Endodermal cell (in vitro differentiated cells): ENCODE data around the gene ZNF688. TPM values are rescaled to one million over a fixed set of nuclear protein-coding genes. Genes with fewer than 3 reads are reported as not detected.

Source experiments
- DNase-seq: peaks from one replicate; pipeline ENCODE4 v3.0.0-alpha.2; 2017
- H3K27ac ChIP-seq: 2 replicates; pipeline ENCODE4 v1.5.1; 2013; ENCODE audit warnings: mild to moderate bottlenecking, low read depth, low read length, moderate library complexity
- H3K27me3 ChIP-seq: 2 replicates; pipeline ENCODE4 v1.6.1; 2013; ENCODE audit warnings: mild to moderate bottlenecking, low read length, moderate library complexity; ENCODE audit not compliant: insufficient read depth, control insufficient read depth, poor library complexity, severe bottlenecking
- H3K36me3 ChIP-seq: 2 replicates; pipeline ENCODE4 v1.7.0; 2013; ENCODE audit warnings: mild to moderate bottlenecking, low read length, moderate library complexity; ENCODE audit not compliant: control insufficient read depth, insufficient read depth
- H3K4me1 ChIP-seq: one replicate; pipeline ENCODE4 v1.7.0; 2013; ENCODE audit warnings: low read length; ENCODE audit not compliant: control insufficient read depth, insufficient read depth
- H3K4me3 ChIP-seq: 2 replicates; pipeline ENCODE4 v1.5.1; 2013; ENCODE audit warnings: mild to moderate bottlenecking, low read length, moderate library complexity
- H3K9ac ChIP-seq: 2 replicates; pipeline ENCODE4 v1.6.1; 2013; ENCODE audit warnings: mild to moderate bottlenecking, low read length, moderate library complexity; ENCODE audit not compliant: poor library complexity, severe bottlenecking; ENCODE audit errors: extremely low read depth
- H3K9me3 ChIP-seq: 2 replicates; pipeline ENCODE4 v1.6.1; 2013; ENCODE audit warnings: mild to moderate bottlenecking, low read length, moderate library complexity; ENCODE audit not compliant: control insufficient read depth
- H3K27ac Mint-ChIP-seq: 2 replicates; pipeline ENCODE4 v1.8.0; 2020; ENCODE audit warnings: mixed read lengths
- H3K27me3 Mint-ChIP-seq: 2 replicates; pipeline ENCODE4 v1.8.0; 2021; ENCODE audit warnings: mild to moderate bottlenecking, mixed read lengths; ENCODE audit not compliant: insufficient read depth
- H3K36me3 Mint-ChIP-seq: 2 replicates; pipeline ENCODE4 v1.8.0; 2020; ENCODE audit warnings: low read depth, mixed read lengths
- H3K4me1 Mint-ChIP-seq: 2 replicates; pipeline ENCODE4 v1.8.0; 2020; ENCODE audit warnings: mixed read lengths
- H3K4me3 Mint-ChIP-seq: 2 replicates; pipeline ENCODE4 v1.8.0; 2020; ENCODE audit warnings: mild to moderate bottlenecking, moderate library complexity, mixed read lengths
- H3K9me3 Mint-ChIP-seq: 2 replicates; pipeline ENCODE4 v1.8.0; 2020; ENCODE audit warnings: mild to moderate bottlenecking, mixed read lengths
- WGBS, 2 experiments: methylation state at CpG; one replicate each; pipeline versions ENCODE4 v1.1.5 to v1.1.7; 2013; ENCODE audit warnings: missing lambda C conversion rate in 2 of 2, mixed read lengths in 1 of 2; ENCODE audit not compliant: insufficient coverage in 1 of 2, insufficient read length in 1 of 2; 5-methylcytosine and 5-hydroxymethylcytosine counted together
- total RNA-seq, 2 donors: library from RNA; stranded (reverse); fragmentation: NEBNext Ultra II Directional in 1 of 2; extraction: Animal tissue kit (Norgen Biotek cat#: 25700) in 1 of 2; gene quantifications; 2 replicates in 1 of 2; 3 replicates in 1 of 2; pipeline ENCODE4 v1.2.1, GENCODE V29; 2021
- TF ChIP-seq, protein P1 (sequence below): fragments of 200-600 bp; sonication (generic); conservative IDR thresholded peaks from 2 replicates; pipeline ENCODE4 v1.5.0; 2021; ENCODE audit warnings: antibody characterized with exemption, mild to moderate bottlenecking

Gene ZNF688
- total RNA-seq, 2 donors from 2014 or later = 6.4 to 7.5 TPM

DNA sequence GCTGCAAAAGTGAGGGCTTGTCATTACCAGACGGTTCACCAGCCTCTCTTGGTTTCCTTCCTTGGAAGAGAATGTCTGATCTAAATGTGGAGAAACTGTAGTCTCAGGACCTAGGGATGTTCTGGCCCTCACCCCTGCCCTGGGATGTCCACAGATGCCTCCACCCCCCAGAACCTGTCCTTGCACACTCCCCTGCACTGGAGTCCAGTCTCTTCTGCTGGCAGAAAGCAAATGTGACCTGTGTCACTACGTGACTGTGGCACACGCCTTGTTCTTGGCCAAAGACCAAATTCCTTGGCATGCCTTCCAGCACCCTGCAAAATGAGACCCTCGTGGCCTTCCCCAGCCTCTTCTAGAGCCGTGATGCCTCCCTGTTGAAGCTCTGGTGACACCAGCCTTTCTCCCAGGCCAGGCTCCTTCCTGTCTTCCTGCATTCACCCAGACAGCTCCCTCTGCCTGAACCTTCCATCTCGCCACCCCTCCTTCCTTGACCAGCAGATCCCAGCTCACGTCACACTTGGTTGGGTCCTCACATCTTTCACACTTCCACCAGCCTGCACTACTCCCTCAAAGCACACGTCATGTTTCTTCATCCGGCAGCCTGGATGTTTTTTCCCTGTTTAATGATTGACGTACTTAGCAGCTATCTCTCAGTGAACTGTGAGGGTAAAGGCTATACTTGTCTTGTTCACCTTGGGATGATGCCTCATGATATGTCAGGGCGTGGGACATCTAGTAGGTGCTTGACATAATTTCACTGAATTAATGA, 49.5 kb downstream of the ZNF688 start:
- TF ChIP-seq, protein P1, sequence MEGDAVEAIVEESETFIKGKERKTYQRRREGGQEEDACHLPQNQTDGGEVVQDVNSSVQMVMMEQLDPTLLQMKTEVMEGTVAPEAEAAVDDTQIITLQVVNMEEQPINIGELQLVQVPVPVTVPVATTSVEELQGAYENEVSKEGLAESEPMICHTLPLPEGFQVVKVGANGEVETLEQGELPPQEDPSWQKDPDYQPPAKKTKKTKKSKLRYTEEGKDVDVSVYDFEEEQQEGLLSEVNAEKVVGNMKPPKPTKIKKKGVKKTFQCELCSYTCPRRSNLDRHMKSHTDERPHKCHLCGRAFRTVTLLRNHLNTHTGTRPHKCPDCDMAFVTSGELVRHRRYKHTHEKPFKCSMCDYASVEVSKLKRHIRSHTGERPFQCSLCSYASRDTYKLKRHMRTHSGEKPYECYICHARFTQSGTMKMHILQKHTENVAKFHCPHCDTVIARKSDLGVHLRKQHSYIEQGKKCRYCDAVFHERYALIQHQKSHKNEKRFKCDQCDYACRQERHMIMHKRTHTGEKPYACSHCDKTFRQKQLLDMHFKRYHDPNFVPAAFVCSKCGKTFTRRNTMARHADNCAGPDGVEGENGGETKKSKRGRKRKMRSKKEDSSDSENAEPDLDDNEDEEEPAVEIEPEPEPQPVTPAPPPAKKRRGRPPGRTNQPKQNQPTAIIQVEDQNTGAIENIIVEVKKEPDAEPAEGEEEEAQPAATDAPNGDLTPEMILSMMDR = no peak
- DNase-seq = no peak
- Histone ChIP-seq H3K27me3 (no peaks in the 10 kb centered on the region), H3K4me1 (no peaks in the 10 kb centered on the region), H3K27ac (no peak overlapping the region), H3K9ac (no peak overlapping the region), H3K9me3 (no peaks in the 10 kb centered on the region), H3K4me3 (no peak overlapping the region), H3K36me3 (peaks cover 4% of the 10 kb centered on the region)
- no peak overlapping the region for H3K4me3 Mint-ChIP-seq
- peaks cover 9% of the 10 kb centered on the region for H3K27me3 Mint-ChIP-seq
- no peaks in the 10 kb centered on the region for H3K9me3 Mint-ChIP-seq
- no peak overlapping the region for H3K27ac Mint-ChIP-seq
- H3K4me1 Mint-ChIP-seq = peaks cover 8% of the 10 kb centered on the region
- 83 to 87% methylated on average over 10 to 11 of the region's 11 CpGs for WGBS, 2 experiments
- peaks cover 11% of the 10 kb centered on the region for H3K36me3 Mint-ChIP-seq

DNA sequence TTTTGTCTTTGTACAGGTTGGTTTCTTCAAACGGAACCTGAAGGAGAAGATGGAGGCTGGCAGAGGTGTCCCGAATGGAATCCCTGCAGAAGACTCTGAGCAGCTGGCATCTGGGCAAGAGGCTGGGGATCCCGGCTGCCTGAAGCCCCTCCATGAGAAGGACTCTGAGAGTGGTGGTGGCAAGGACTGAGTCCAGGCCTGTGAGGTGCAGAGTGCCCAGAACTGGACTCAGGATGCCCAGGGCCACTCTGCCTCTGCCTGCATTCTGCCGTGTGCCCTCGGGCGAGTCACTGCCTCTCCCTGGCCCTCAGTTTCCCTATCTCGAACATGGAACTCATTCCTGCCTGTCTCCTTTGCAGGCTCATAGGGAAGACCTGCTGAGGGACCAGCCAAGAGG, 50.0 kb downstream of the ZNF688 start:
- no peaks in the 10 kb centered on the region for H3K27me3 ChIP-seq
- H3K9me3 ChIP-seq = no peaks in the 10 kb centered on the region
- no peak overlapping the region for H3K9ac ChIP-seq
- Mint-ChIP-seq H3K4me1 (peaks cover 8% of the 10 kb centered on the region), H3K4me3 (no peak overlapping the region), H3K36me3 (peaks cover 11% of the 10 kb centered on the region), H3K27ac (no peak overlapping the region), H3K9me3 (no peaks in the 10 kb centered on the region), H3K27me3 (peaks cover 11% of the 10 kb centered on the region)
- peaks cover 4% of the 10 kb centered on the region for H3K36me3 ChIP-seq
- TF ChIP-seq, protein P1 = no peak
- H3K4me1 ChIP-seq = no peaks in the 10 kb centered on the region
- no peak for DNase-seq
- H3K27ac ChIP-seq = no peak overlapping the region
- no peak overlapping the region for H3K4me3 ChIP-seq
- 95 to 97% methylated on average over 6 to 7 of the region's 7 CpGs for WGBS, 2 experiments

Other genes with a start within 250 kb of the ZNF688 start
- gene CD2BP2, start 216.4 kb downstream of the ZNF688 start, total RNA-seq = 10 to 100 TPM; 75.4 to 76.0 TPM
- gene TBC1D10B, start 201.2 kb downstream of the ZNF688 start, total RNA-seq = 10 to 100 TPM; 30.7 to 36.3 TPM
- gene MYL11, start 196.9 kb downstream of the ZNF688 start, total RNA-seq = 1 to 10 TPM in 1 of 2 donors, not detected in 1; 1.2 TPM
- 1 to 10 TPM; 1.1 to 2.3 TPM for gene SEPTIN1, start 189.2 kb downstream of the ZNF688 start, total RNA-seq
- 10 to 100 TPM; 40.1 to 58.4 TPM for gene ZNF48, start 176.3 kb downstream of the ZNF688 start, total RNA-seq
- 10 to 100 TPM; 14.7 to 16.6 TPM for gene ZNF771, start 164.1 kb downstream of the ZNF688 start, total RNA-seq
- 10 to 100 TPM; 54.8 to 61.9 TPM for gene DCTPP1, start 141.7 kb downstream of the ZNF688 start, total RNA-seq
- gene SEPHS2, start 125.8 kb downstream of the ZNF688 start, total RNA-seq = 10 to 100 TPM; 35.7 to 37.5 TPM
- not detected for gene ITGAL, start 99.0 kb downstream of the ZNF688 start, total RNA-seq
- 10 to 100 TPM; 47.0 to 59.2 TPM for gene ZNF768, start 45.1 kb downstream of the ZNF688 start, total RNA-seq
- gene ZNF747, start 36.9 kb downstream of the ZNF688 start, total RNA-seq = 10 to 100 TPM; 15.5 to 17.1 TPM
- 10 to 100 TPM; 19.0 TPM for gene ZNF764, start 13.3 kb downstream of the ZNF688 start, total RNA-seq
- 10 to 100 TPM; 22.5 to 24.0 TPM for gene ZNF785, start 14.0 kb upstream of the ZNF688 start, total RNA-seq
- 10 to 100 TPM; 13.0 to 15.8 TPM for gene ZNF689, start 38.7 kb upstream of the ZNF688 start, total RNA-seq
- gene PRR14, start 79.2 kb upstream of the ZNF688 start, total RNA-seq = 10 to 100 TPM; 21.2 to 35.4 TPM
- gene FBRS, start 86.7 kb upstream of the ZNF688 start, total RNA-seq = 10 to 100 TPM; 50.2 to 53.1 TPM
- gene SRCAP, start 127.5 kb upstream of the ZNF688 start, total RNA-seq = 10 to 100 TPM; 57.7 to 66.9 TPM
- 10 to 100 TPM; 49.8 to 54.8 TPM for gene PHKG2, start 176.7 kb upstream of the ZNF688 start, total RNA-seq
- gene CFAP119, start 190.3 kb upstream of the ZNF688 start, total RNA-seq = 10 to 100 TPM in 1 of 2 donors, 1 to 10 TPM in 1; 6.9 to 12.6 TPM
- gene RNF40, start 190.6 kb upstream of the ZNF688 start, total RNA-seq = 10 to 100 TPM; 88.4 to 95.8 TPM
- gene ZNF629, start 215.5 kb upstream of the ZNF688 start, total RNA-seq = 10 to 100 TPM; 31.8 to 33.3 TPM